Duodenal mucosa (tissue), 2 donors: ENCODE measurements around the gene SPRY1.
A peak's percentile ranks its signal among the peaks of the same experiment; 100 is the strongest.

Source experiments
- H3K27ac ChIP-seq: one replicate; pipeline ENCODE4 v1.7.0; 2013; ENCODE audit warnings: low read depth, low read length
- H3K27me3 ChIP-seq, 2 donors: one replicate each; pipeline ENCODE4 v1.7.0; 2013; ENCODE audit warnings: low read length in 2 of 2, control low read depth in 1 of 2; ENCODE audit not compliant: insufficient read depth in 2 of 2, control insufficient read depth in 1 of 2
- H3K36me3 ChIP-seq, 2 donors: one replicate each; pipeline ENCODE4 v1.7.0; 2013; ENCODE audit warnings: low read length in 2 of 2, control low read depth in 1 of 2; ENCODE audit not compliant: insufficient read depth in 2 of 2, control insufficient read depth in 1 of 2
- H3K4me1 ChIP-seq, 2 donors: one replicate each; pipeline ENCODE4 v1.7.0; 2013; ENCODE audit warnings: low read length in 2 of 2, control low read depth in 1 of 2; ENCODE audit not compliant: insufficient read depth in 2 of 2, control insufficient read depth in 1 of 2
- H3K4me3 ChIP-seq, 2 donors: one replicate each; pipeline ENCODE4 v1.7.0; 2013; ENCODE audit warnings: low read length in 2 of 2, low read depth in 1 of 2
- H3K9ac ChIP-seq, 2 donors: one replicate each; pipeline ENCODE4 v1.7.0; 2013; ENCODE audit warnings: low read length in 2 of 2, low read depth in 1 of 2
- H3K9me3 ChIP-seq, 2 donors: one replicate each; pipeline ENCODE4 v1.7.0; 2013; ENCODE audit warnings: low read length in 2 of 2, control low read depth in 1 of 2; ENCODE audit not compliant: control insufficient read depth in 1 of 2

SPRY1 gene

DNA sequence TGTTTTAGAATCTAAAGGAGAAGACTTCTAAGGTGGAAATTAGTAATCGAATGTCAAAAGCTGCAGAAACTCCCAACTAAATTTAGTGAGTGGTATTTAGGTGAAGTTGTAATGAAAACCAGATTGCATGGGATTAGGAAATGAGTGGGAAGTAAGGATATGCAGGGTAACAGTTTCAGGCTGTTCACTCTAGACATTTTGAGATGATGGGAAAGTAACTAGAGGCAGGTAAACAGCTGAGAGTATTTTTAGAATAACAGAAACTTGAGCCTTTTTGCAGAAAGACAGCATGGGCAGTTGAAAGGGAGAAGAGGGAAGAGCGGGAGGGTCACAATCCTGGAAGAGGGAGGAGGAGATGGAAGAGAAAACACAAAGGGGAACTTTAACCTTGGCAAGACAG lies 12.7 kb downstream of the SPRY1 start:
- no peaks in the 10 kb centered on the region for H3K9me3 ChIP-seq
- no peak overlapping the region for H3K9ac ChIP-seq
- H3K27me3 ChIP-seq: no peaks in the 10 kb centered on the region
- no peaks in the 10 kb centered on the region for H3K36me3 ChIP-seq
- no peak overlapping the region for H3K4me3 ChIP-seq
- H3K4me1 ChIP-seq: peaks cover 3 to 6% of the 10 kb centered on the region in 2 donors
- H3K27ac ChIP-seq: no peak overlapping the region

DNA sequence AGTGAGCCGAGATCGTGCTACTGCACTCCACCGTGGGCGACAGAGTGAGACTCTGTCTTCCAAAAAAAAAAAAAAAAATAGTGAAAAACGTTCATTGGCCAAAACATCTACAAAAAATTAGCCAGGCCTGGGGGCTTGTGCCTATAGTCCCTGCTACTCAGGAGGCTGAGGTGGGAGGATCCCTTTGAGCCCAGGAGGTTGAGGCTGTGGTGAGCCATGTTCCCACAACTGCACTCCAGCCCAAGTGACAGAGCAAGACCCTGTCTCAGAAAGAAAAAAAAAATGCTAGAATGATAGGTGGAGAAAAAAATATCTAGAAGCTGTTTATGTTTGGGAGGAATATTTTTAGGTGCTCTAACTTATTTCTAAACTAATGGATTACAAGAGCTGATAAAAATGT lies 14.9 kb downstream of the SPRY1 start:
- H3K4me1 ChIP-seq: peaks cover 3 to 6% of the 10 kb centered on the region in 2 donors
- no peaks in the 10 kb centered on the region for H3K27me3 ChIP-seq
- no peak overlapping the region for H3K9ac ChIP-seq
- H3K36me3 ChIP-seq: no peaks in the 10 kb centered on the region
- H3K9me3 ChIP-seq: no peaks in the 10 kb centered on the region
- H3K27ac ChIP-seq: no peak overlapping the region
- H3K4me3 ChIP-seq: no peak overlapping the region

DNA sequence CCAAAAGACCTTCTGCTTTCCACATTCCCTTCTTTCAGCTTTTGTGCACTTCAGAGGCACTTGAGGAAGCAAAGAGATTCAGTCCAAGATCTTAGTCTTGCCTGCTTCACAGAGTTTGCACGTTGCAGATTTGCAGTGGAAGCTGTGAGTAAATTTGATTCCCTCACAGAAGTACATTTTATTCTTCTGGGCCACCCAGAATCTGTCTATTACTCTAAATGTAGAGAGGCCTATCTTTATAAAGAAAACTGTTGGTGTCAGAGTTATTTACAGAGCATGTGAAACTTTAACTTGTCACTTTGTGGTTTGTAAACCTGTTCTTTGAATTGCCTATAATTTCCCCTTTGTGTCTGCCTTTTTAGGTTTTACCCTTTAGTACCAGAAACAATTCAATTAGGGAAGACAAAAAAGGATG lies 15.5 kb downstream of the SPRY1 start:
- H3K27ac ChIP-seq: no peak overlapping the region
- H3K4me3 ChIP-seq: no peak overlapping the region
- H3K36me3 ChIP-seq: no peaks in the 10 kb centered on the region
- H3K9me3 ChIP-seq: no peaks in the 10 kb centered on the region
- no peak overlapping the region for H3K9ac ChIP-seq
- no peaks in the 10 kb centered on the region for H3K27me3 ChIP-seq
- H3K4me1 ChIP-seq: peaks cover 3 to 6% of the 10 kb centered on the region in 2 donors

DNA sequence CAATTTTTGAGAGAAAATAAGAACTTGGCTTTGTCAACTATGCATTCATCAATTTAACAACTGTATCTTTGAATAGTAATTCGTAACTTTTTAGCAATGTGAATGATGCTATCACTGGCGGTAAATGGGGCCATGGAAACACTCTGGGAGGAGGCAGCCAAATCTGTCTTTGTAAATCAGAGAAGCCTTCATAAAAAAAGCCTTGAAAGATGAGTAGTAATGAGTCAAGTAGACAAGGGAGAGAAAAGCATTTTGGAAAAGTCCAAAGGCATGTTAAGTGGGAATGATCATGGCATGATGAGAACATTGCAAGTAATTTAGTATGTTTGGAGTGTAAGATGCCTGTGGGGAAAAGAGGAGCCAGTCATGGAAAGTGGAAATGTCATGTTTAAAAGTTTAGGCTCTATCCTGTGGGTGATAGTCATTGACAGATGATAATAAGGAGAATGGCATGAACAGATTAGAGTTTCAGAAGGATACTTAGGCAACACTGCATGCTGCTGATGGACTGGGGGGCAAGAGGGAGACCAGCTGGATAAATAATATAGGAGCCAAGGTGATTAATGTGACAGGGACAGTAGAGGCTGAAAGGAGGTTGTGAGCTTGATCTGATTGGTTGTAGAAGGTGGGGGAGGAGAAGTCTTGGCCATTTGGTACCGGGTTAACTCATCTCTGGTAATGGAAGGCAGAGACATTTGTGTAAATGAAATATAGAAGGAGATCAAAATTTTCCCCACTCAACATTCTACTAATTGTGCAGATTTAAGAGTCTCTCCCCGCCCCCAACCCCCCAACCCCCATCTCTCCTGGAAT lies 16.3 kb downstream of the SPRY1 start:
- H3K9ac ChIP-seq: no peak overlapping the region
- H3K4me1 ChIP-seq: peaks cover 3 to 9% of the 10 kb centered on the region in 2 donors
- no peak overlapping the region for H3K27ac ChIP-seq
- H3K4me3 ChIP-seq: no peak overlapping the region
- H3K36me3 ChIP-seq: no peaks in the 10 kb centered on the region
- no peaks in the 10 kb centered on the region for H3K27me3 ChIP-seq
- no peaks in the 10 kb centered on the region for H3K9me3 ChIP-seq

DNA sequence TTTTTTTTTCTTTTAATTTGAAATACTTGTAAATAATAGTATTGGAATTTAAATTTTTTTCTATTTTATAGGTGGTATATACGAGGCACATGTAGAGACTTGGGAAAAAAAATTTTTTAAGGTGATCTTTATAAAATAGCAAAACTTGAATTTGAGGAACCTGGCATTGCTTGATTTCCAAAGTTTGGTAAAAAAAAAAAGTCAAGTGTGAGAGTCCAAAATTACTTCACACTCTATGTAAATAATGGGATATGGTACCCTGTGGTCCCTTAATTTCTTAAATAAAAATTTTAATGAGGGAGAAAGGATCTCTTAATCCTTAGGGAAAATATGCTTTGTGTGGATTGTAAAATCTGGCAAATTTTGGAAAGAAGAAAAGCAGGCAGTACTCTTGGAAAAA lies 19.0 kb downstream of the SPRY1 start:
- Histone ChIP-seq H3K9ac (no peak overlapping the region), H3K36me3 (no peaks in the 10 kb centered on the region), H3K27ac (no peak overlapping the region), H3K9me3 (no peaks in the 10 kb centered on the region), H3K4me3 (no peak overlapping the region), H3K4me1 (peaks cover 7 to 24% of the 10 kb centered on the region in 2 donors), H3K27me3 (no peaks in the 10 kb centered on the region)

DNA sequence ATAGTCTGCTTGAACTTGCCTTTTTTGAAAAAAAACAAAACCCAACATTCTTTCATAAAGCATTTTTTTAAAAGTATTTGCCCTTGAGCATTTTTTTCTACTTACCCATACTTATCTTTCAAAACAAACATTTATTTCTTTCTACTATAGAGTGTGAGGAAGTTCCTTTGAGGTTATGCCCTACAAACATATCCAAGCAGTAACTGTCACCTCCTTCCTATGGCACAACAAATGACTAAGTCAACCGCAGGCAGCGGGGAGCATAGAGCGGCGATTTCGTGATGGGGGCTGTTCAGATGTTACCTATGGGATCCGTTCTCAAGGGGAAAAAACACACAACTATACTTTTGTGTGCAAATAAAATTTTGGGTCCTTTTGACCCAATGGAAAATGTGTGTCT lies 19.4 kb downstream of the SPRY1 start:
- Histone ChIP-seq H3K4me1 (peaks cover 8 to 26% of the 10 kb centered on the region in 2 donors), H3K9ac (no peak overlapping the region), H3K36me3 (no peaks in the 10 kb centered on the region), H3K27me3 (no peaks in the 10 kb centered on the region), H3K27ac (no peak overlapping the region), H3K4me3 (no peak overlapping the region), H3K9me3 (no peaks in the 10 kb centered on the region)

DNA sequence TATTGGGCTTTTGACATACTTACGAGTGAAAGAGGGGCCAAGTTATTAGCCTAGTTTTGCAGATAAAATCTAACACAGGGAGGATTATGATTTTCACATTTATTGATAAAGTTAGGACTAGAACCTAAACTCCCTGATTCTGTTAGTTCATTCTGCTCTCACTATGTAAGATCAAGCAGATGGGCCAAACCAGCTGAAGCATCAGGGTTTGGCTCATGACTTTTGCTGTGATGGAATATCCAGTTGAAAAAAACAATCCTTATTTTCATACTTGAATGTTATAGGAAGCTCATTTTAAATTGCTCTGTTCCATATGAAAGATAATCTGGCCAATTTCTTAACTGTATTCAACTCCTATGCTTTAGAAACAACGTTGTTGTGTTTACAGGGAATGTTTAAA lies 21.2 kb downstream of the SPRY1 start:
- Histone ChIP-seq H3K36me3 (no peaks in the 10 kb centered on the region), H3K4me1 (peaks cover 13 to 27% of the 10 kb centered on the region in 2 donors), H3K9ac (no peak overlapping the region), H3K27ac (no peak overlapping the region), H3K27me3 (no peaks in the 10 kb centered on the region), H3K4me3 (no peak overlapping the region), H3K9me3 (no peaks in the 10 kb centered on the region)

DNA sequence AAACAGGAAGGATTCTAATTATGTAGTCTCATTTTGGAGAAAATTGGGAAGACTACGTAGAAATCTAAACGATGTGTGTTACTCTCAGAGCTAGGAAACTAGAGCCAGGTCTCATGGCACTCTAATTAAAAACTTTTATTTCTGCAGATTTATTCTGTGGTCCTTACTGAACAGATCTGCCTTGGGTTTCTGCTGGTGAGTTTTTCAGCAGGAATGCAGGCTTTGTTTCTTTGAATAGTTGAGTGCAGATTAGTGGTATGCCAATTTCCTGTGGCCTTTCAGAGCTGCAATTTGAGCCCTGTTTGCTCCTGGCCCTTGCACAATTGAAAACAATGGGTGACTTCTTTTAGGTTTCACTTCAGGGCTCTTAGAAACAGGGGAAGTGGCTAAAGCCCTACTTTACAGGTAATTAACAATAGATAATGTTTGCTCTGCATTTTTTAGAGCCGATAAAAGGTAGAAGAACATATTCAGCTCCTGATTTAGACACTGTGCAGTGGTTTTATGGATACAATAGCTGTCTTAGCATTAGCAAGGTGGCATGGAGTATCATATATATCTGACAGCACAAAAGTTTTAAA lies 21.8 kb downstream of the SPRY1 start:
- Histone ChIP-seq H3K36me3 (no peaks in the 10 kb centered on the region), H3K9ac (no peak overlapping the region), H3K27ac (no peak overlapping the region), H3K4me3 (no peak overlapping the region), H3K4me1 (peaks cover 13 to 27% of the 10 kb centered on the region in 2 donors), H3K27me3 (no peaks in the 10 kb centered on the region), H3K9me3 (no peaks in the 10 kb centered on the region)

DNA sequence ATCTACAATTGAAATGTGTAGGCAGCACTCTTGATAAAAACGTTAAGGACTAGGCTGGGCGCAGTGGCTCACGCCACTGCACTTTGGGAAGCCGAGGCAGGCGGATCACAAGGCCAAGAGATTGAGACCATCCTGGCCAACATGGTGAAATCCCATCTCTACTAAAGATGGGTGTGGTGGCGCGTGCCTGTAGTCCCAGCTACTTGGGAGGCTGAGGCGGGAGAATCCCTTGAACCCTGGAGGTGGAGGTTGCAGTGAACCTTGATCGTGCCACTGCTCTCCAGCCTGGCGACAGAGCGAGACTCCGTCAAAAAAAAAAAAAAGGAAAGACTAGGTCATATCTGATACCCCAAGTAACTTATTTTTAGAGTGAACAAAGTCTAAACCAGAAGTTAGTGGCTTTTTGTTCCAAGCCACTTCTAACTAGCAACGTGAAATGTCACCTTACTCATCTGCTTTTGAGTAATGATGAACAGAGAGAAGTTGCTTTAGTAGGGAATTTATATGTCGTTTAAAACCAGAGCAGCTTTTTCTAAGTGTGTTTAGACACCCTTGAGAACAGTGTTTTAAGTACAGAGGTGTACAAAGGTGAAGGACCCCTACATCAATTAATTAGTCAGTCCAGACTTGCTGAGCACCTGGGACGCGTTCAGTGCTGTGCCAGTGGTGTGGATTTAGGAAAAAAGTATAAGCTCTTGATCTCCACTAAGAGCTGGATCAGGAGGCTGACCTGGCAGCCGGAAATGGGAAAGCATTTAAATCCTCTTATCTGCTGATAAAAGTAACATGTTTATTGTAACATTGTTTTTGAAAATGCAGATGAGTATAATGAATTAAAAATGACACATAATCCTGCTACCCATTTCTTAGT lies 23.5 kb downstream of the SPRY1 start:
- H3K4me3 ChIP-seq: peak overlapping the region in 1 of 2 donors; percentile 19
- H3K9me3 ChIP-seq: no peaks in the 10 kb centered on the region
- H3K36me3 ChIP-seq: no peaks in the 10 kb centered on the region
- no peaks in the 10 kb centered on the region for H3K27me3 ChIP-seq
- H3K4me1 ChIP-seq: peaks cover 13 to 27% of the 10 kb centered on the region in 2 donors
- H3K27ac ChIP-seq: no peak overlapping the region
- H3K9ac ChIP-seq: peak overlapping the region in 1 of 2 donors; percentile 6
